IMR-90 (cell line): Measurements from ENCODE around the gene CNIH2. TPM values are rescaled to one million over a fixed set of nuclear protein-coding genes. Genes with fewer than 3 reads are reported as not detected.

ENCODE experiments used
- ATAC-seq: fragments of 200-7000 bp; cut with Tn5 transposase; 2 replicates; pipeline ENCODE4 v1.9.1; 2020; ENCODE audit warnings: low read depth, mild to moderate bottlenecking, moderate library complexity
- BruUV-seq: library from RNA; stranded (reverse); fragments of 400-500 nt; replicated peaks from 2 replicates; lab custom pipeline; 2021; lab: Mats Ljungman, UMichigan
- CTCF ChIA-PET: fragments of 300-600 bp; formaldehyde crosslinking; extraction: SDS; loops from one replicate; lab custom pipeline; 2021; ENCODE audit warnings: antibody characterized with exemption; lab: Yijun Ruan, JAX
- POLR2A ChIA-PET: fragments of 300-600 bp; sonication (Branson Sonifier 250); formaldehyde crosslinking; loops from one replicate; lab custom pipeline; 2022; ENCODE audit warnings: antibody characterized with exemption; ENCODE audit not compliant: unreplicated experiment; lab: Charles Lee
- DNase-seq: peaks from one replicate; pipeline ENCODE4 v3.0.0; 2013
- H2AFZ ChIP-seq: replicated peaks from 2 replicates; pipeline ENCODE3; 2013; ENCODE audit warnings: low read length, mild to moderate bottlenecking; ENCODE audit not compliant: poor library complexity
- H2AK5ac ChIP-seq: 2 replicates; pipeline ENCODE4 v1.6.1; 2013; ENCODE audit warnings: low read depth, low read length, inconsistent platforms
- H2AK9ac ChIP-seq: replicated peaks from 2 replicates; pipeline ENCODE3; 2013; ENCODE audit warnings: mild to moderate bottlenecking, low read depth, low read length, moderate library complexity; ENCODE audit not compliant: poor library complexity
- H2BK120ac ChIP-seq: 2 replicates; pipeline ENCODE4 v1.6.1; 2013; ENCODE audit warnings: low read depth, low read length, inconsistent platforms
- H2BK15ac ChIP-seq: 3 replicates; pipeline ENCODE4 v1.6.1; 2013; ENCODE audit warnings: low read depth, low read length, inconsistent platforms
- H2BK20ac ChIP-seq: 2 replicates; pipeline ENCODE4 v1.6.1; 2013; ENCODE audit warnings: low read depth, mild to moderate bottlenecking, inconsistent platforms, low read length, moderate library complexity
- H2BK5ac ChIP-seq: 2 replicates; pipeline ENCODE4 v1.6.1; 2013; ENCODE audit warnings: mild to moderate bottlenecking, low read depth, low read length, inconsistent platforms; ENCODE audit not compliant: poor library complexity, severe bottlenecking
- H3K14ac ChIP-seq: replicated peaks from 2 replicates; pipeline ENCODE4 v1.6.1; 2013; ENCODE audit warnings: low read depth, low read length, inconsistent platforms
- H3K18ac ChIP-seq: 2 replicates; pipeline ENCODE4 v1.6.1; 2013; ENCODE audit warnings: low read depth, low read length, control low read depth
- H3K23ac ChIP-seq: 2 replicates; pipeline ENCODE4 v1.6.1; 2013; ENCODE audit warnings: low read depth, low read length, inconsistent platforms
- H3K27ac ChIP-seq: 2 replicates; pipeline ENCODE4 v1.5.1; 2013; ENCODE audit warnings: mild to moderate bottlenecking, control low read depth, low read length; ENCODE audit not compliant: insufficient read depth
- H3K27me3 ChIP-seq: 2 replicates; pipeline ENCODE4 v1.6.1; 2013; ENCODE audit warnings: low read length; ENCODE audit not compliant: control insufficient read depth, insufficient read depth
- H3K36me3 ChIP-seq: 2 replicates; pipeline ENCODE4 v1.6.1; 2013; ENCODE audit warnings: low read length, mixed read lengths; ENCODE audit not compliant: control insufficient read depth, insufficient read depth
- H3K4ac ChIP-seq: 2 replicates; pipeline ENCODE4 v1.6.1; 2013; ENCODE audit warnings: low read depth, low read length, inconsistent platforms
- H3K4me1 ChIP-seq: 2 replicates; pipeline ENCODE4 v1.6.1; 2013; ENCODE audit warnings: low read length, mixed read lengths; ENCODE audit not compliant: control insufficient read depth, insufficient read depth
- H3K4me2 ChIP-seq: 2 replicates; pipeline ENCODE4 v1.6.1; 2013; ENCODE audit warnings: low read depth, mild to moderate bottlenecking, control low read depth, low read length, moderate library complexity
- H3K4me3 ChIP-seq: 2 replicates; pipeline ENCODE4 v1.5.1; 2013; ENCODE audit warnings: low read depth, mild to moderate bottlenecking, control low read depth, low read length, moderate library complexity; ENCODE audit not compliant: insufficient read depth
- H3K56ac ChIP-seq: 2 replicates; pipeline ENCODE4 v1.6.1; 2013; ENCODE audit warnings: low read length, inconsistent platforms; ENCODE audit not compliant: insufficient read depth; ENCODE audit errors: extremely low read depth
- H3K79me1 ChIP-seq, 2 experiments: 2 replicates each; pipeline ENCODE4 v1.6.1; 2013; ENCODE audit warnings: low read length in 2 of 2, inconsistent platforms in 1 of 2, low read depth in 1 of 2
- H3K9ac ChIP-seq: 2 replicates; pipeline ENCODE4 v1.6.1; 2013; ENCODE audit warnings: low read depth, low read length, control low read depth
- H3K9me1 ChIP-seq: 2 replicates; pipeline ENCODE4 v1.6.1; 2013; ENCODE audit warnings: low read length, inconsistent platforms; ENCODE audit not compliant: insufficient read depth
- H3K9me3 ChIP-seq: 2 replicates; pipeline ENCODE4 v1.6.1; 2013; ENCODE audit warnings: low read length; ENCODE audit not compliant: control insufficient read depth, insufficient read depth
- H4K20me1 ChIP-seq: 2 replicates; pipeline ENCODE4 v1.6.1; 2013; ENCODE audit warnings: low read length, inconsistent platforms; ENCODE audit not compliant: insufficient read depth
- H4K5ac ChIP-seq: 2 replicates; pipeline ENCODE4 v1.6.1; 2013; ENCODE audit warnings: mild to moderate bottlenecking, low read depth, low read length, control low read depth
- H4K8ac ChIP-seq, 2 experiments: 2 replicates each; pipeline ENCODE4 v1.6.1; 2013; ENCODE audit warnings: low read depth in 2 of 2, low read length in 2 of 2, control low read depth in 1 of 2, inconsistent platforms in 1 of 2
- H4K91ac ChIP-seq: 2 replicates; pipeline ENCODE4 v1.6.1; 2013; ENCODE audit warnings: low read depth, low read length, inconsistent platforms; ENCODE audit not compliant: insufficient read depth
- BHLHE40 ChIP-seq: fragments of 150-350 bp; IDR thresholded peaks from 2 replicates; pipeline ENCODE4 v1.6.1; 2016; ENCODE audit warnings: mild to moderate bottlenecking, low read depth, low read length
- CEBPB ChIP-seq: IDR thresholded peaks from 2 replicates; pipeline ENCODE4 v1.6.1; 2012; ENCODE audit warnings: low read depth, low read length, improper control_type of control experiment
- CHD1 ChIP-seq: IDR thresholded peaks from 2 replicates; pipeline ENCODE4 v1.6.1; 2012; ENCODE audit warnings: low read depth, low read length, improper control_type of control experiment
- CTCF ChIP-seq: conservative IDR thresholded peaks from 2 replicates; pipeline ENCODE4 v1.5.1; 2012; ENCODE audit warnings: mild to moderate bottlenecking, low read depth, low read length, improper control_type of control experiment
- ELK1 ChIP-seq: fragments of 150-350 bp; IDR thresholded peaks from 2 replicates; pipeline ENCODE4 v1.6.1; 2016; ENCODE audit warnings: low read depth, mild to moderate bottlenecking, low read length, moderate library complexity, borderline replicate concordance
- FOS ChIP-seq: fragments of 150-350 bp; IDR thresholded peaks from 2 replicates; pipeline ENCODE4 v1.6.1; 2016; ENCODE audit warnings: low read depth, low read length
- MAFK ChIP-seq: IDR thresholded peaks from 2 replicates; pipeline ENCODE4 v1.6.1; 2012; ENCODE audit warnings: low read depth, low read length, improper control_type of control experiment
- MAZ ChIP-seq: IDR thresholded peaks from 2 replicates; pipeline ENCODE4 v1.6.1; 2012; ENCODE audit warnings: low read depth, mild to moderate bottlenecking, low read length, improper control_type of control experiment, moderate library complexity, borderline replicate concordance
- MXI1 ChIP-seq: IDR thresholded peaks from 2 replicates; pipeline ENCODE4 v1.6.1; 2012; ENCODE audit warnings: low read depth, mild to moderate bottlenecking, low read length, moderate library complexity, borderline replicate concordance
- NFE2L2 ChIP-seq: fragments of 150-350 bp; IDR thresholded peaks from 2 replicates; pipeline ENCODE4 v1.6.1; 2016; ENCODE audit warnings: low read depth, mild to moderate bottlenecking, low read length
- POLR2A ChIP-seq: IDR thresholded peaks from 2 replicates; pipeline ENCODE4 v1.6.1; 2012; ENCODE audit warnings: mild to moderate bottlenecking, low read depth, low read length
- RAD21 ChIP-seq: IDR thresholded peaks from 2 replicates; pipeline ENCODE4 v1.6.1; 2012; ENCODE audit warnings: low read length, improper control_type of control experiment
- RCOR1 ChIP-seq: IDR thresholded peaks from 2 replicates; pipeline ENCODE4 v1.6.1; 2012; ENCODE audit warnings: mild to moderate bottlenecking, low read length, improper control_type of control experiment; ENCODE audit not compliant: insufficient replicate concordance
- RFX5 ChIP-seq: IDR thresholded peaks from 2 replicates; pipeline ENCODE4 v1.8.0; 2012; ENCODE audit warnings: low read depth, mild to moderate bottlenecking, low read length, moderate library complexity
- SMC3 ChIP-seq: fragments of 150-350 bp; IDR thresholded peaks from 2 replicates; pipeline ENCODE4 v1.6.1; 2016; ENCODE audit warnings: low read depth, mild to moderate bottlenecking, antibody characterized with exemption, low read length, moderate library complexity
- USF2 ChIP-seq: fragments of 150-350 bp; IDR thresholded peaks from 2 replicates; pipeline ENCODE4 v1.6.1; 2017; ENCODE audit warnings: mild to moderate bottlenecking, antibody characterized with exemption, low read length, low read depth
- WGBS, 2 experiments: methylation state at CpG; one replicate each; pipeline versions ENCODE4 v1.1.5 to v1.1.7; 2013; ENCODE audit warnings: missing lambda C conversion rate in 2 of 2; ENCODE audit not compliant: insufficient read length in 1 of 2; ENCODE audit errors: extremely low coverage in 2 of 2; 5-methylcytosine and 5-hydroxymethylcytosine counted together
- dilution Hi-C: fragments of 300-500 bp; cut with HindIII; formaldehyde crosslinking; loops from one replicate; pipeline ENCODE4 v1.14.3; 2018; ENCODE audit warnings: low sequenced_read_pairs; ENCODE audit not compliant: unreplicated experiment
- in situ Hi-C: fragments of 300-500 bp; cut with MboI; formaldehyde crosslinking; loops from 3 replicates; pipeline ENCODE4 v1.14.3; 2019; ENCODE audit warnings: low sequenced_read_pairs, inconsistent platforms, mixed read lengths
- intact Hi-C: fragments of 100-400 bp; cut with micrococcal nuclease; formaldehyde crosslinking; loops from 2 replicates; pipeline ENCODE4 v1.10.0; 2022
- polyA plus RNA-seq, 3 experiments: library from polyadenylated mRNA; depleted of rRNA; stranded (reverse); fragments of >200 nt; gene quantifications; 2 replicates each; pipeline ENCODE4 v1.2.3, GENCODE V29; 2012; ENCODE audit warnings: low replicate concordance in 1 of 3
- total RNA-seq: library from RNA; depleted of rRNA; stranded (reverse); fragments of >200 nt; gene quantifications from 2 replicates; pipeline ENCODE4 v1.2.3, GENCODE V29; 2012

CNIH2 gene
- total and polyA plus RNA-seq, 2 of the 4 experiments (the other 2 are of a cell fraction) = 0.54 to 3.4 TPM

- H2BK5ac ChIP-seq = no peak overlapping the region
- intact Hi-C loops = no loop called here
- CTCF ChIA-PET = interaction anchor here (1.3 kb wide), 1 partner anchor 10 kb away, joined by 3 read pairs; no protein-coding TSS in a partner anchor
Observed at GRCh38 chr11:66272596-66272995, 5.4 kb upstream of the CNIH2 start.

More at GRCh38 chr11:66272596-66272995, 5.4 kb upstream of the CNIH2 start:
- no peak for DNase-seq
- H3K4me2 ChIP-seq = no peak overlapping the region
- WGBS, 2 experiments = no CpG with 5 or more reads among the region's 2 CpGs
- in situ Hi-C loops (no loop called here), dilution Hi-C loops (no loop called here)
- peaks cover 2% of the 10 kb centered on the region; the same call in 1 of the 2 replicates for H3K9me1 ChIP-seq
- H4K8ac ChIP-seq = no peak overlapping the region
- H3K79me1 ChIP-seq = peaks cover 10 to 44% of the 10 kb centered on the region in 2 experiments
- H2AFZ ChIP-seq = no peak overlapping the region
- ATAC-seq = no peak
- H3K27ac ChIP-seq = no peak overlapping the region
- H3K4me3 ChIP-seq = no peak overlapping the region
- H2BK120ac ChIP-seq = no peak overlapping the region
- no peaks in the 10 kb centered on the region for H3K27me3 ChIP-seq
- H4K91ac ChIP-seq = no peak overlapping the region
- H3K4me1 ChIP-seq = peaks cover 2% of the 10 kb centered on the region; the same call in 1 of the 2 replicates
- H2BK20ac ChIP-seq = no peak overlapping the region
- TF ChIP-seq BHLHE40 = no peak
- no peak for TF ChIP-seq NFE2L2
- TF ChIP-seq MAZ = no peak
- TF ChIP-seq MAFK = no peak
- no peak for TF ChIP-seq CHD1
- no peak for TF ChIP-seq FOS
- no peak for TF ChIP-seq RAD21
- no peak for TF ChIP-seq RFX5
- no peak for TF ChIP-seq CTCF
- TF ChIP-seq RCOR1 = no peak
- no peak for TF ChIP-seq POLR2A
- TF ChIP-seq SMC3 = no peak
- TF ChIP-seq MXI1 = no peak
- no peak for TF ChIP-seq USF2
- TF ChIP-seq CEBPB = no peak
- no peak for TF ChIP-seq ELK1
- H2AK9ac ChIP-seq = no peak overlapping the region
- H4K20me1 ChIP-seq = peaks cover 39% of the 10 kb centered on the region; the same call in 1 of the 2 replicates
- H2AK5ac ChIP-seq = no peak overlapping the region
- H3K36me3 ChIP-seq = peaks cover 50% of the 10 kb centered on the region
- no peak overlapping the region for H3K4ac ChIP-seq
- no peak overlapping the region for H3K56ac ChIP-seq
- POLR2A ChIA-PET = no interaction called here
- H3K18ac ChIP-seq = no peak overlapping the region
- no peak overlapping the region for H2BK15ac ChIP-seq
- no peak overlapping the region for H3K23ac ChIP-seq
- no peak overlapping the region for H3K14ac ChIP-seq
- no TSS peak for BruUV-seq
- no peaks in the 10 kb centered on the region for H3K9me3 ChIP-seq
- H4K5ac ChIP-seq = no peak overlapping the region
- no peak overlapping the region for H3K9ac ChIP-seq
